Kidney capillary endothelial cell (primary cell): ENCODE results near the gene NXN.
"Not testable (repeated sequence)": the region's sequence is repeated elsewhere in the genome, so short reads cannot be mapped to it uniquely, and the experiment has no call there.

Source experiments
- DNase-seq: peaks from one replicate; pipeline ENCODE4 v3.0.0-alpha.2; 2018; ENCODE audit warnings: low spot score

NXN gene

DNA sequence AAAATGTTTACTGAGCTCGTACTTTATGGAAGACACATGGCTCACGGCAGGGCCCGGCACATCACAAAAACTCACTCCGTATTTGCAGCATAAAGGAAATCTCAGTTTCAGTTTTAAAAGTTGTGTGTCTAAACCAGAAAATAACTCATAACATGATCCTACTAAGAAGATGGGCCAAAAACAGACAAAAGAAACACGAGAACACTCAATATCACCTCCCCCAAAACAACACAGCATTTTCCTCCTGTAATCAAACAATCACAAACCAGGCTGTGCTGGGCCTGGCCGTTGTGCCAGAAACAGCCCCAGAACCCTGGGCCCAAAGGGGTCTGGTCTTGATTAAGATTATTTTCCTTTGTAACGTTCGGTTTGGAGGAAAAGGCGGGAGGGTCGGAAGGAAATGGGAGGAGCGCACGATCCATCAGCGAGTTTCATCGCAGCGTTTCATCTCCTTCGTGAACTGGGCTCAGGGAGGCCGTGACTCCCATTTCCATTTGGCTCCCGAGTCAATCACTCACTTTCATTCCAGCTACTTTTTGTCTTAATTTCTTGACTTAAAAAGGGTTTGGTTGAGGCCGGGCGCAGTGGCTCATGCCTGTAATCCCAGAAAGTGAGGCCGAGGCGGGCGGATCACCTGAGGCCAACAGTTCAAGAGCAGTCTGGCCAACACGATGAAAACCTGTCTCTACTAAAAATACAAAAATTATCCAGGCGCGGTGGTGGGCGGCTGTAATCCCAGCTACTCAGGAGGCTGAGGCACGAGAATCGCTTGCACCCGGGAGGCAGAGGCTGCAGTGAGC is 61.4 kb downstream of the NXN start:
- peak; percentile 12 for DNase-seq

- no peak for DNase-seq
Measured at GRCh38 chr17:917391-917811, 62.2 kb downstream of the NXN start.

- DNase-seq = no peak
Measured at GRCh38 chr17:916315-916714, 63.3 kb downstream of the NXN start.

- peak; percentile 51 for DNase-seq
Measured at GRCh38 chr17:915538-916201, 63.9 kb downstream of the NXN start.

GRCh38 chr17:914561-914960 is 65.0 kb downstream of the NXN start:
- DNase-seq = no peak

GRCh38 chr17:913207-913606 is 66.4 kb downstream of the NXN start:
- DNase-seq = no peak

GRCh38 chr17:909642-910323 is 69.8 kb downstream of the NXN start:
- peak; percentile 14 for DNase-seq

DNA sequence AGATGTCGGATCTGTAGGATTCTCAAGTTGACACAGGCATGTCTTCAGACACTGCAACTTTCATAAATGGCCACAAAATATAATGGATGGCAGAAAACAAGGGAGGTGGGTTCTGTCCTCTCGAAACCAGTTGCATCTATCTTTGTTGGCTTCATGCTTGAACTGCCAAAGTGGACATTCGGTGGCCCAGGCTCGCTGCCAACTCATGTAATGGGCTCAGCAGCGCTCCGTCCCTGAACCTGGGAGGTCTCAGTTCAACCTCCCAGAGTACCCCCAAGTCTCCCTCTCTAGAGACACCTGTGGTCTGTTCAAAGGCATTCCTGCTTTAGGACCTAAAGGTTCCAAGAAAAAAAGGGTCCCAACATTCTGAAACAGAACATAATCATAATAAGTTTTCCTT is 71.9 kb downstream of the NXN start:
- DNase-seq = no peak

GRCh38 chr17:905708-906107 is 73.9 kb downstream of the NXN start:
- DNase-seq = not testable (repeated sequence)

DNA sequence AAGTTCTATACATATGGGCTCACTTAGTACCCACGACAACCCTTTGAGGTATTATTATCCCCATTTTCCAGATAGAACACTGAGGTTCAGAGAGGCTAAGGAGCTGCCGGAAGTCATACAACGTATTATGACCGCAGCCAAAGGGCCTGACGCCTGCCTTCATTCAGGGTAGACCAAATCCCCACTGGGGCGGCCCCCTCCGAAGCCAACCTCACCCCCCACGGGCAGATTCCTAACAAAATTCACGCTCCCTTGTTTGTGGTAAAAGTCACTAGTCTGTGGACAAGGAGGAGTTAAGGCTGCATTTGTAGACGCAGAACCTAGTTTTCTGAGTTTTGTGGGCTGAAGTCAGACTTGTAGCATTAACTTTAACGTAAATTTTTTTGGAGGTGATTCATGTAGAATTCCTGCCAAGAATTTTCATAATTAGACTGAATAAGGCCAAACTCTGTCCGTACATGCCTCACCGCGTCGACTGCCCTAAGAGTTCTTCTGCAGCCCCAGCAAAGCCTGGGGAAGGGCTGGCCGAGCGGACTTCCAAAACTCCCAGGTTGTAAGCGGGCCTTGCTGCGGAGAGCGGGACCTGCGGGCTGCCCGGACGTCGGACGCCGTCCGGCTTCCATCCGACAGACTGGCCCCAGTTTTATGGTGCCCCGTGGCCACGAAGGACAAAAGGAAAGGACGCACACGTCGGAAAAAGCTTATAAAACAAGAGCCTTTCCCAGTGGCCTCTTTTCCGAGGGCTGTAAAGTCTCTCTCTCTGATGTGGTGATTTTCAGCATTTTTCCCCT is 75.7 kb downstream of the NXN start:
- DNase-seq = no peak

DNA sequence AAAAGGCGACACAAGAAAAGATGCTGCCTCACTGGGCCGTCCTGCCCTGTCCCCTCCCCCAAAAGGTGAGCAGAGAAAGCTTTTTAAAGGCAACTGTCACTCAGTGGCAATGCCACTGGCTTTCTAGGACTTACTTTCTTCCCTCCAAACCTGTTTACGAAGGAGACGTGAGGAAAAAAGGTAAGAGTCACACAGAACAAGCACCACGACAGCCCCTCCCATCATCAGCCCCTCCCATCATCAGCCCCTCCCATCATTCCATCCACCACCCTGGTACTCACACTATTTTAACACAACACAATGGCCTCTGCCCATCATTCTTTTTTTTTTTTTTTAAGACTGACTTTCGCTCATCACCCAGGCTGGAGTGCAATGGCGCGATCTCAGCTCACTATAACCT is 77.1 kb downstream of the NXN start:
- DNase-seq = no peak

GRCh38 chr17:901964-902363 is 77.6 kb downstream of the NXN start:
- DNase-seq = no peak

DNA sequence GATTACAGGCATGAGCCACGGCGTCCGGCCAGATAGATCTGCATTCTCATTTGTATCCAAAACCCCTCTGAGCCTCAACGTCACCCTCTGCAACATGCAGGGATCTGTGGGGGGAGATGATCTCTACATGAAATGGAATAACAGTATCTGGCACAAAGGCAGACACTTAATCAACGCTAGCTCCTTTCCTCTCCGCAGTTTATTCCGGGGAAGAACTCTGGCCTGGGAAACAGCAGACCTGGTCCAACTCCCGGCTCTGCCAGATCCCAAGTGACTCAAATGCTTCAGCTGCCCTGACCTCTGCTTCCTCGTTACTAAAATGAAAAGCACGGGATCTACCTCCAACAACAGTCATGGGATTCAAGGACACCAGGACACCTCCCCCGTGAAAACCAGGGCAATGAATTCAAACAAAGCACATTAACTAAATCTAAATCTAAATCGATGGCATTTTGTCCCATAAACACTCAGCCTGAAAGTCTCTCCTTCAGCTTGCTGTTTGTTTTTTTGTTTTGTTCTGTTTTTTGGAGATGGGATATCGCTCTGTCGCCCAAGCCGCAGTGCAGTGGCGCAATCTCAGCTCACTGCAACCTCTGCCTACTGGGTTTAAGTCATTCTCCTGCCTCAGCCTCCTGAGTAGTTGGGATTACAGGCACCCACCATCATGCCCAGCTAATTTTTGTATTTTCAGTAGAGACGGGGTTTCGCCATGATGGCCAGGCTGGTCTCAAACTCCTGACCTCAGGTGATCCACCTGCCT is 78.2 kb downstream of the NXN start:
- peak; percentile 47 for DNase-seq

- DNase-seq = no peak
Measured at GRCh38 chr17:900336-900934, 79.1 kb downstream of the NXN start.

GRCh38 chr17:897970-898619 is 81.5 kb downstream of the NXN start:
- DNase-seq = no peak

DNA sequence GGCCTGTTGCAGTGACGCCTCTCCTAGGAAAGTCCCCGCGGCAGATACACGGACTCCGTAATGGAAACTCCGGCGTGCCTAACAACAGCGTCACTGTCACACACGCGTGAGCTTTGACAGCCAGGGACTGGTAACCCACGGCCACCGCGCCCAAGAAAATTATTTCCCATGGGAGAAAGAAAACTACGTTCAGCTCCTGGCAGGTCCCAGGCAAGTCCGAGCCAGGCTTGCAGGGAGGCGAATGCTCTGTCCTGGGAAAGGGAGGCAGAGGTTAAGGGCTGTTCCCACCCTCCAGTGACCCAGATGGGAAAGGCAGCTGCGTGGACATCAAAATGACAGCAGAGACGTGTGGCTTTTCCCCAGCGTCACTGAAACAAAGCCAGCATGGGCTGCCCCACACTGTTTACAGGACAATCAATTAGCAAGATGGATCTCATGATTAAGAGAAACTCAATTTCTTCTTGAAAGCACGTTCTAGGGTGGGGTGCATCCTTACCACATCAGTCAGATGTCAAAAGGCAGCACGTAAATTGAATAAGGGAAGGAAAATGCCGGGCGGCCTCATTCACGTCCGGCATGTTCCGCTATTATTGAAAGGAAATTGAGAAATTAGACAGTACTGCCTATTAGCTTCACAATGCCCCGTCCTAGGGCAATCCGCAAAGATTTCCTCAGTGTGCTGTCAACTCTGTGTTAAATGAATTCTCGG is 82.5 kb downstream of the NXN start:
- no peak for DNase-seq

GRCh38 chr17:896454-896853 is 83.1 kb downstream of the NXN start:
- no peak for DNase-seq

DNA sequence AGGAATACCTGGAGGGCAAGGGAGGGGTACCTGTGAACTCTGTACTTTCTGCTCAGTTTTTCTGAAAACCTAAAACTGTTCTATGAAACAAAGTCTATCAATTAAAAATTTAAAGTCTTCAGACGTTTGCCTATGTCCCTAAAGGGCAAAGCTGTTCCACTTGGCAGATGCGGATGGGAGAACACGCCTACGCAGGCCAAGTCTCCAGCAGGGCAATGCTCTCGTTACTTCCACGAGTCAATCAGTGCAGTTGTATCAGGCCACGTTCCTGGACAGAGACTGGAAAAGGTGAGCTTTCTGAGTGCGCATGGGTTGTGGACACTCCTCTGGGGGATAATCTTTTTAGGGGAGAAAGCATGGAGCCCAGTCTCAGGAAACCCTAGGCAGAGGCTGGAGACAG is 86.6 kb downstream of the NXN start:
- DNase-seq = no peak

DNA sequence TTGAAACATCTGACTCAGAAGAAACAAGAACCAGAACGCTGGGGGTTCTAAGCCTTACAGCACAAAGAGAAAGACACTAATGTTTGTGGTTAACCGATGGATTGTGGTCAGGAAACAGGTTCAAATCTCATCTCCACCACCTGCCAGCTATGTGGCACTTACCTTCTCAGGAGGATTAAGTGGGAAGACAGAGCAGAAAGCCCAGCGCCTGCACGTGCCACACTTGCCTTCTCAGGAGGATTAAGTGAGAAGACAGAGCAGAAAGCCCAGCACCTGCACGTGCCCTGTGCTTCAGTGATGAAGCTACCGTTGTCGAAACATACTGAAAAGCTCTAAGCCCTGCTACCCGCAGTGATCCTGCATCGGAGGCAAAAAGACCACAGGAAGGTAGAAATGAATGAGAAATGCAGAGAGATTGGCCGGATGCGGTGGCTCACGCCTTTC is 90.6 kb downstream of the NXN start:
- DNase-seq = no peak
